Activated CD4-positive, alpha-beta T cell treated with anti-CD3 and anti-CD28 coated beads for 4 hours (primary cell): Measurements from ENCODE around the gene CREBL2.

Experiments used
- DNase-seq, 2 donors: peaks; one replicate each; pipeline ENCODE4 v3.0.0-alpha.2; 2020

Gene CREBL2

DNA sequence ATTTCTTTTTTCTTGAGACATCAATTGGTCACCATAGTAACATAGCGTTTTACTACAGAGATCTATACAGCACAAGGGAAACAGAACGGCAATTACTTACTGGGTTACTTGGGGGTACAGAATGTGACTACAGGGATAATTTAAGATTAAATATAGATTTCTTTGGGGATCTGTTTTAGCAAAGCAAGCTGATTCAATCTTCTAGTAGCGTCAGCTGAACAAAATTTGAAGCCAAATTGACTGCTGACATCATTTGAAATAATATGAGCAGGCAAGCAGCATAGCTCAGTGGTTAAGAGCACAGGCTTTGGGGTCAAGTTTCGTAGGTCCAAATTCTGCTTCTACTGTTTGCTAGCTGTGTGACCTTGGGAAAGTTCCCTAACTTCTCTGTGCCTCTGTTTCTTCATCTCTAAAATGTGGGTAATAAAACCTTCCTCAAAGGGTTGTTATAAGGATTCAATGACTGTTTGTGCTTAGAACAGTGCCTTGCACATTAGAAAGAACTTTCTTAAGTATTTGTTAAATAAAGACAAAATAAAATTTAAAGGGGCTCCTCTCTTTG is 71.5 kb downstream of the CREBL2 start:
- DNase-seq: no peak

DNA sequence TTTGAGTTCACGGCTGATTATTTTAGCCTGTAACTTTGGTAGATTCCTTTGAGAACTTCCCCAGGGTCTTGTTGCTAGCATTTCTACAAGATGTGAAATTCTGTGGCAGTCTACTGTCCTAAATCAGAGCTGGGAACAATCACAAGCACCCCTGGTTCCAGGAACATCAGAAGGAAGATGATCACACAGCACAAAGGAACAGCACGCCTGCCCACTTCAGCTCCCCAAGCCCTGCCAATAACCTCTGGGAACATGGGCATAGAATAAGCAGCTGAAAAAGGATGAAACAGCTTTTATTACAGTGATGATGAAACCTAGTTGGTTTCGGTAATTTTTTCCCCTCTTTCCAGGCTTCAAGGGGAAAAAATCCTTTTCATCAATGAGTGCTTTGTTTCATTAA is 72.0 kb downstream of the CREBL2 start:
- no peak for DNase-seq

DNA sequence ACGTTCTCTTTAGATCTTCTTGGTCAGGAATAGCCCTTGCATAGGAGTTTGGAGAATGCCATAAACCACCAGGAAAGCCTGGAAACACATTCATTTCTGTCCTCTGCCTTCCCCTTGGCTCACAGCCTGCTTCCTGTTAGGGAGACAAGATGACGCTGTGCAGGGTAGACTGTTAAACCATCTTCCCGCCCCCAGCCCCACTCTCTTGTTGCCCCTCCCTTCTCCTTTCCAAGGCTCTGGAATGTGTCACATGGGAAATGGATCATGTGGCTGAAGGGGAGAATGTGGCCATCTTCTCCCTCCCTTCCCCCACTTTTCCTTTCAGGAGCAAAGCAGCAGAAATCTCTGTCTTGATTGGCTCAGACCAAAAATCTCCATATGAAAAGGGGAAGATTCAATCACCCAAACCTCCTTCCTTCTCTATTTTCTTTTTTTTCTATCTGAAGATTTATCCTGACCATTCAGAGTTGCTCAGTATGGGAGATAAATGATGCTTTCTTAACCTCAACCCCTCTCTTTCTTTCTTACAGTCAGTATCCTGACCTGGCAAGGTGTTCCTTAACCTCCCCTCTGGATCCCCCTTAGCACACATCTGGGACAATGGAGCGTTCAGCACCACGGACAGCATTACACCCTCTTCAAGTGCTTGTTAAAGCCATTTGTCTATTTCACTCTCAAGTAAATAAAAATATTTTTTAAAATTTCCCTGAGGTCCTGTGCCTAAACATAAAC is 72.9 kb downstream of the CREBL2 start:
- no peak for DNase-seq

DNA sequence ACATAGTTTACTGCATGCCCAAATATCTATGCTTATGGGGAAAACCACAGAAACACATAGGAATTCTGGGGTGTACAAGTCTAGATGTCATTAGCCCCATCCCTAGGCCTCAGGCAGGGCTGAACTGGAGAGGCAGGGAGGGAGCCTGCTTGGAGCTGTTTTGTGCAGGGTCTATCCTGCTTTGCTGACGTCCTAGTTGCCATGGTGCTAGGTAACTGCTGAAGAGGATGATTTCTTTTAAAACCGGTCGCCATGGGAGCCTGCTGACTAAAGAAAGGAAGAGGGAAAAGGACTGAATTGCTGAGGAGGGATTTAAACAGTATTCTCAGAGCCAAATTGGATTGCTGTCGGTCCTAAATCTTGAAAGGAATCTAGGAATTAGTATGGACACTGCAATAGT is 73.6 kb downstream of the CREBL2 start:
- no peak for DNase-seq

DNA sequence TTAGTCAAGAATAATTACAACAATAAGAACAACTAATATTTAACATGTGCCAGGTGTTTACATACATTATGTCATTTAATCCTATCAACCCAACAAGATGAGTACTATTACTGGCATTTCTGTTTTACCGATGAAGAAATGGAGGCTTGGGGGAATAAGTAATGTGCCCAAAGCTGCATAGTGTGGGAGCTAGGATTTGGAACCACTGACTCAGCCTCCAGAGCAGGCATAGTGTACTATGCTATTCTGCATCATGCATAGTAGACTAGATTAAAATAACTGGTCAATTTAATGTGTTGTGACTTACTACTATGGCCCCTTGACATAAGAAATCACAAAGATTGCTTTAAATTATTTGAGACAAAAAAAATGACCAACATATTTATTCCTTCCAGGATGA is 74.8 kb downstream of the CREBL2 start:
- no peak for DNase-seq

DNA sequence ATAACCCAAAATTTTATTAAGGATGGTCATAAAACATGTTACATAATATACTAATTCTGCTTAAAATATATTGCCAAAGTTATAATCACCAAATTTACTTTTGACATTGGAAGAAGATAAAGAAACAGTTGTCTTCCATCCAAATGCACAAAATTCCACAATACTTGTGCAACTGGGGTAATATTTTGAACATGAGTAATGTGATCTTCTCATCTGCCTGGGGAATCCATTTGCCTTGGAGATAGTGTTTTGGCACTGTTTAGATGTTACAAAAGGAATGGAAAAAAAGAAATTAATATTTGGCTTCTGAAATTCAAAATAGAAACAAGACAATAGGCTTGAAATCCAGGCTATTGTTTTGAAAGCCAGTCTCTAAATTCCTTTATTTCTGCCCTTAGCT is 75.2 kb downstream of the CREBL2 start:
- DNase-seq: no peak

DNA sequence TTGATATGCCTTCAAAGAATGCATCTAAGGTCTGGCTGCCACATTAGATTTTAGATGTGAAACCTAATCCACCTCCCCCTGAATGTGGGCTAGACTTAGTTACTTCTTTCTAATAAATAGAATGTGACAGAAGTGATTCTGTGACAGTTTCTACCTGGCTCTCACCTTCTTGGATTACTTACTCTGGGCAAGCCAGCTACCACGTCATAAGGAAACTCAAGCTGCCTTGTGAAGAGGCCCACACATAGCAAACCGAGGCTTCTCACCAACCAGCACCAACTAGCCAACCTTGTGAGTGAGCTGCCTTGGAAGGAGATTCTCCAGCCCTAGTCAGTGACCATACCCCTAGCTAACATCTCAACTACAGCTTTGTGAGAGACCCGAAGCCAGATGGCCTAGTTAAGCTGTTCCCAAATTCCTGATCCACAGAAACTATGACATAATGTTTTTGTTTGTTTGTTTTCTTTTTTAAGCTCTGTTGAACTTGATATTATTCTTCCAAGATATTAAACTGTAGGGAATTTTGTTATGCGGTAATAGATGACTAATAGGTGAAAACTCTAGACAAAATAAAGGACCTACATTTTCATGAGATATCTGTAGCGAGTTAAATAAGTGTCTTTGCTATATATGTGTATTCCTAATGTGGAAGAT is 78.1 kb downstream of the CREBL2 start:
- no peak for DNase-seq

DNA sequence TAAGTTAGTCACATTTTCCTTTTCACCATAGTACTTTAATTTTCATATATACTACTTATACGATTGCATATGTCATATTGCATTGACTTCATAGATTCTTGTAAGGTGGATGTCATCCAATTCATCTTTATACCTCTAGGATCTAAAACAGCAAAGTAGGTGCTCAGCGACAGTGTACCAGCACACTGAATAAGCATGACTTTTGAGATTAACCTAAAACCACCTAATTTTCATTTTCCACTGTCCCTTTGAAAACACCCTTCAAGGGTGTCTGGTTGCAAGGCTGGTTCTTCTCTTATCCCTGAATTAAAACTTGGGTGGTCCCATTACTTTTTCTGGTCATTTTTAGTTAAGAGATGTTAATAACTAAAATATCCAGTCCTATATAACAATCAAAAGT is 79.9 kb downstream of the CREBL2 start:
- DNase-seq: no peak

DNA sequence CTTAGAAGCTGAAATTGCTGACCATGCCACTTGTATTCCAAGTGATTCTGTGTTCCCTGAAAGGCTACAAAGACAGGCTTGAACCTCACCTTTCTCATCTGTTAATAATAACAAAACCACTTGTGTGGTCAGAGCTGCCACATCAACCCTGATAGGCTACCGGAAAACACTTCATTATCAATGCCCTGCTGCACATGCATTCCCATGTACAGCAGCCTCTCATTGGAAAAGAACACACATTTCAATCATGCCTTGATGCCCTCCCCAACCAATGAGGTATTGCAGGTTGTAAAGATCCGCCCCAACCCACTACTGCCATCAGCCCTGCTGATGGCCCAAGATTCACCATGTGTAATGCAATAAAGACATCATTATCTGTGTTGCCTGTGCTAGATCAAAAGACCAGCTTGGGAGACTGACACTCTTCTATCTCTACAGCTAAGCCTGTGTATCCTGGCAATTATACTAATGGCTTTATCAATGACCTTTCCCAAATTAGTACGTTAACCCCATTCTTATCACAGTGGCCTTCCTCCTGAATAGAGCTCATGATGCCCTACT is 81.5 kb downstream of the CREBL2 start:
- no peak for DNase-seq
